ENCODE measurements around the gene SSB. TPM values are rescaled to one million over a fixed set of nuclear protein-coding genes. Genes with fewer than 3 reads are reported as not detected.

The SSB gene
- total RNA-seq, result 102 and 142 TPM in 2 replicates

GRCh38 chr2:169798718-169799592 lies at the start of gene SSB:
TSS of gene SSB (plus strand) at chr2:169798871. CDS start at chr2:169800961, 2,090 bp downstream.

DNA sequence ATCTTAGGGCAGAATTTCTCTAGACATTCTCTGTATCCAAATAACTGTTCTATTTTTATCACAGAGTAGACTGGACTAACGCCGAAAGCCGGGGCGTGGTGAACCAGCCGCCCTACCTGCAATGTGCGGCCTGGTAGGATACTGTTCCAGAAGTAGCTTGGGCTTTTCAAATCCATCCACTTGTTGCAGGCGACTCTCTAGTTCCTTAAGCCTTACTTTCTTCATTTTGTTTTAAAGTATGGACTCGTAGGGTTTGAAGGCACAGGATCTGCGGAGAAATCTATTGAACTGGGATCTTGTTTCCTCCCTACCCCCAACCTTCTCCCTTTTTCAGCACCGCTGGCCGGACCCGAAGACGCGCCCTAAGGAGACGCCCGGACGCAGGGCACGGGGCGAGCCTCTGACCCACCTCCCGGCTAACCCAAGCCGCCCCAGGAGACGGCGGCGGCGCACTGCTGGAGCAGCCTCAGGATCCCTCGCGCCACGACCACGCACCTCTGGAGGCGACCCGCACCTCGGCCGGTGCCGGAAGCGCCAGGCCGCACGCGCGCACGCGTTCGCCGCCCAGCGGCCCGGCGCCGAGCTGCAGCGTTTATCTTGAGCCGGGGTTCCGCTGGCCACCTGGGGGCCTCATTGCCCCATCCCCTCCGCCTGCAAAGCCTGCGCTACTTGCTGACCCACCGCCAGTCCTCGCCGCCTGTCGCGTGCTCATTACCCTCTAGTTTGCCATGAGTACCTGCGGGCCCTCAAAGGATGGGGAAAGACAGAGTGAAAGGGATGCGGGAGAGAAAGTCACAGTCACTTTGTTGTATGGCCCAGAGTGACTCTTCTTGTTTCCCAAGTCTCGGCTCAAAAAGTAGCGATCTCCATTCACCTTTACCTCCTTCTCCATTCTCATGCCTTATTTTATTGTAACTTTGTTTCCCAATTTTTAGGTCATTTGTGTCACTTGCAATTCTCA lies 26.0 kb downstream of the SSB start, which contains the start of gene METTL5:
Gene METTL5, minus strand, starts transcription at position 533 of the 961 bp plus-strand sequence. Its CDS starts 308 bp downstream, at position 225.

DNA sequence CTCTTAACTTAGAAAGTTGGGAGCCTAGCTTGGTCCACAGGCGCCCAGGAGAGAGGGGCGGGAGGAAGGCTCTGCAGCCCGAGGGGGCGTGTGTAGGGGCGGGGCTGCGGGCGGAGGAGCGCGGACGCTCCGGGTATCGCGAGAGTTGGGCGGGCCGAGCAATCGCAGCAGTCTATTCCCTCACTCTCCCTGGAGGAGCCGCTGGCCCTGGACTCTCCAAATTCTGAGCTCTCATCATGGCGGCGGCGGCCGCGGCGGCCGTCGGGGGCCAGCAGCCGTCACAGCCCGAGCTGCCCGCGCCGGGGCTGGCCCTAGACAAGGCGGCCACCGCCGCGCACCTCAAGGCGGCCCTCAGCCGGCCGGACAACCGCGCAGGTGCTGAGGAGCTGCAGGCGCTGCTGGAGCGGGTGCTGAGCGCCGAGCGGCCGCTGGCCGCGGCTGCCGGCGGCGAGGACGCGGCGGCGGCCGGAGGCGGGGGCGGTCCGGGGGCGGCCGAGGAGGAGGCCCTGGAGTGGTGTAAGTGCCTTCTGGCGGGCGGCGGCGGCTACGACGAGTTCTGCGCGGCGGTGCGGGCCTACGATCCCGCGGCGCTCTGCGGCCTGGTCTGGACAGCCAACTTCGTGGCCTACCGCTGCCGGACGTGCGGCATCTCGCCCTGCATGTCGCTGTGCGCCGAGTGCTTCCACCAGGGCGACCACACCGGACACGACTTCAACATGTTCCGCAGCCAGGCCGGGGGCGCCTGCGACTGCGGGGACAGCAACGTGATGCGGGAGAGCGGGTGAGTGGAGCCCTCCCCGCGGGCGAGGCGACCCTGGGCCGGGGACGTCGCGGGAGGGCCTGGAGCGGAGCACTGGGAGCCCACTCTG lies 28.8 kb downstream of the SSB start, which contains the start of gene UBR3:
Gene UBR3, plus strand, starts transcription at position 183 of the 869 bp plus-strand sequence. Its CDS starts 54 bp downstream, at position 237.

Other genes with a start within 250 kb of the SSB start
- gene FASTKD1, start 225.0 kb upstream of the SSB start, total RNA-seq, result 14.3 and 14.5 TPM in 2 replicates
- gene PPIG, start 214.5 kb upstream of the SSB start, total RNA-seq, result 33.3 and 39.9 TPM in 2 replicates
- under 0.01 TPM in 1 of 2 replicates, not detected in the other for gene CFAP210, start 104.5 kb upstream of the SSB start, total RNA-seq
- gene PHOSPHO2, start 104.4 kb upstream of the SSB start, total RNA-seq, result 1.5 and 2.2 TPM in 2 replicates
- 5.1 and 5.4 TPM in 2 replicates for gene KLHL23, start 65.0 kb upstream of the SSB start, total RNA-seq
- gene METTL5, start 26.0 kb downstream of the SSB start, total RNA-seq, result 50.2 and 64.9 TPM in 2 replicates
- gene UBR3, start 28.6 kb downstream of the SSB start, total RNA-seq, result 51.0 and 54.5 TPM in 2 replicates